Gastrocnemius medialis (tissue), 4 donors: ENCODE results near the gene DNAJC21. TPM values are rescaled to one million over a fixed set of nuclear protein-coding genes. Genes with fewer than 3 reads are reported as not detected.

Source experiments
- ATAC-seq, 2 donors: fragments of 150-250 bp; one replicate each; pipeline ENCODE4 v1.9.1; 2016
- DNase-seq, 2 donors: peaks; one replicate each; pipeline ENCODE4 v3.0.0-alpha.2; 2019
- H3K27ac ChIP-seq, 4 donors: fragments of 200-600 bp; sonication (generic); 1 replicate in 1 of 4; 2 replicates in 3 of 4; pipeline ENCODE4 v1.5.1; 2016 to 2018; ENCODE audit warnings: mild to moderate bottlenecking in 2 of 4, moderate library complexity in 1 of 4
- H3K27me3 ChIP-seq, 3 donors: fragments of 200-600 bp; sonication (generic) in 2 of 3; 1 replicate in 1 of 3; 2 replicates in 2 of 3; pipeline versions ENCODE4 v1.5.1 to v1.6.0; 2016 to 2019; ENCODE audit warnings: mild to moderate bottlenecking in 1 of 3, moderate library complexity in 1 of 3
- H3K36me3 ChIP-seq, 2 donors: fragments of 200-600 bp; sonication (generic) in 1 of 2; one replicate each; pipeline ENCODE4 v1.5.1; 2017 to 2018
- H3K4me1 ChIP-seq, 2 donors: fragments of 200-600 bp; sonication (generic) in 1 of 2; one replicate each; pipeline ENCODE4 v1.5.1; 2016 to 2017; ENCODE audit warnings: mild to moderate bottlenecking in 2 of 2
- H3K4me3 ChIP-seq, 4 donors: fragments of 200-600 bp; sonication (generic) in 3 of 4; 1 replicate in 1 of 4; 2 replicates in 3 of 4; pipeline ENCODE4 v1.5.1; 2016 to 2019; ENCODE audit warnings: mild to moderate bottlenecking in 2 of 4
- H3K9me3 ChIP-seq, 3 donors: fragments of 200-600 bp; sonication (generic) in 2 of 3; 1 replicate in 1 of 3; 2 replicates in 2 of 3; pipeline ENCODE4 v1.5.1; 2016 to 2019
- CTCF ChIP-seq, 5 experiments: fragments of 450-650 bp in 3 of 5; fragments of 200-600 bp in 2 of 5; sonication (generic) in 2 of 5; IDR thresholded peaks in 4 of 5; conservative IDR thresholded peaks in 1 of 5; 1 replicate in 4 of 5; 2 replicates in 1 of 5; pipeline ENCODE4 v1.5.1; 2016 to 2019; ENCODE audit warnings: antibody characterized with exemption in 5 of 5, mild to moderate bottlenecking in 3 of 5, moderate library complexity in 3 of 5
- POLR2A ChIP-seq, 2 donors: fragments of 450-650 bp; IDR thresholded peaks; one replicate each; pipeline ENCODE4 v1.6.1; 2017; ENCODE audit warnings: antibody characterized with exemption in 2 of 2, mild to moderate bottlenecking in 2 of 2, moderate library complexity in 2 of 2
- in situ Hi-C, 4 donors: fragments of 200-750 bp; cut with MboI; loops; one replicate each; pipeline versions ENCODE4 v1.15.0 to v1.8.0; 2017; ENCODE audit warnings: low sequenced_read_pairs in 4 of 4
- intact Hi-C: fragments of 100-400 bp; cut with DNase I; formaldehyde crosslinking; loops from one replicate; pipeline ENCODE4 v1.15.1; 2023; ENCODE audit warnings: low total_unique reads
- total RNA-seq, 4 donors: library from RNA; depleted of rRNA; stranded (reverse); fragments of >200 nt; gene quantifications; one replicate each; pipeline versions ENCODE4 v1.1.0 to v1.2.3, GENCODE V29; 2016

DNAJC21 gene
- total RNA-seq, 4 donors from 2014 or later, result 40.9 to 81.7 (median 74.7) TPM

- TF ChIP-seq POLR2A (IDR thresholded peaks at IDR 0.05) (no peak), CTCF (IDR thresholded peaks at IDR 0.05 in 4 of 5, conservative IDR thresholded peaks at IDR 0.05 in 1 of 5) (no peak)
- in situ Hi-C loops (loop anchor here (10.0 to 25.0 kb wide), 3 partner anchors 373 to 413 kb away; no protein-coding TSS in a partner anchor), intact Hi-C loops (loop anchor here (1.0 to 2.0 kb wide), 3 partner anchors 375 to 423 kb away; no protein-coding TSS in a partner anchor)
- no peak for ATAC-seq
- H3K4me3 ChIP-seq, result no peak overlapping the region
- H3K27ac ChIP-seq, result no peak overlapping the region
- H3K4me1 ChIP-seq, result no peaks in the 10 kb centered on the region
- DNase-seq, result no peak
- no peaks in the 10 kb centered on the region for H3K9me3 ChIP-seq
- H3K36me3 ChIP-seq, result peaks cover 0 to 5% of the 10 kb centered on the region in 2 donors
- no peaks in the 10 kb centered on the region for H3K27me3 ChIP-seq
Observed at GRCh38 chr5:34897646-34898045, 31.7 kb upstream of the DNAJC21 start.

- no peaks in the 10 kb centered on the region for H3K4me1 ChIP-seq
- intact Hi-C loops, result loop anchor here (1.0 to 2.0 kb wide), 3 partner anchors 376 to 424 kb away; no protein-coding TSS in a partner anchor
- H3K36me3 ChIP-seq, result peaks cover 0 to 5% of the 10 kb centered on the region in 2 donors
- ATAC-seq (peak in 1 of 2 donors; percentile 44), DNase-seq (peak; percentile 11 to 19)
- H3K4me3 ChIP-seq, result no peak overlapping the region
- H3K27ac ChIP-seq, result no peak overlapping the region
- peak; percentile 48 to 77 (median 58) for TF ChIP-seq CTCF (IDR thresholded peaks at IDR 0.05 in 4 of 5, conservative IDR thresholded peaks at IDR 0.05 in 1 of 5)
- no peak for TF ChIP-seq POLR2A (IDR thresholded peaks at IDR 0.05)
- no peaks in the 10 kb centered on the region for H3K27me3 ChIP-seq
- H3K9me3 ChIP-seq, result no peaks in the 10 kb centered on the region
- in situ Hi-C loops, result loop anchor here (10.0 to 25.0 kb wide), 3 partner anchors 374 to 414 kb away; no protein-coding TSS in a partner anchor
Observed at GRCh38 chr5:34898258-34898895, 31.0 kb upstream of the DNAJC21 start.

- no peak for TF ChIP-seq POLR2A (IDR thresholded peaks at IDR 0.05)
- TF ChIP-seq CTCF (IDR thresholded peaks at IDR 0.05 in 4 of 5, conservative IDR thresholded peaks at IDR 0.05 in 1 of 5), result no peak
- Histone ChIP-seq H3K36me3 (peaks cover 0 to 5% of the 10 kb centered on the region in 2 donors), H3K27me3 (no peaks in the 10 kb centered on the region), H3K27ac (no peak overlapping the region), H3K4me1 (no peaks in the 10 kb centered on the region), H3K4me3 (no peak overlapping the region), H3K9me3 (no peaks in the 10 kb centered on the region)
- in situ Hi-C loops (loop anchor here (10.0 to 25.0 kb wide), 3 partner anchors 374 to 414 kb away; no protein-coding TSS in a partner anchor), intact Hi-C loops (loop anchor here (2.0 kb wide), 2 partner anchors 376 to 424 kb away; no protein-coding TSS in a partner anchor)
- DNase-seq, result no peak
- no peak for ATAC-seq
Observed at GRCh38 chr5:34899066-34899465, 30.3 kb upstream of the DNAJC21 start.

- Histone ChIP-seq H3K27me3 (no peaks in the 10 kb centered on the region), H3K9me3 (no peaks in the 10 kb centered on the region), H3K27ac (no peak overlapping the region), H3K4me3 (no peak overlapping the region), H3K4me1 (no peaks in the 10 kb centered on the region), H3K36me3 (peaks cover 0 to 5% of the 10 kb centered on the region in 2 donors)
- TF ChIP-seq CTCF (IDR thresholded peaks at IDR 0.05 in 4 of 5, conservative IDR thresholded peaks at IDR 0.05 in 1 of 5) (no peak), POLR2A (IDR thresholded peaks at IDR 0.05) (no peak)
- DNase-seq (no peak), ATAC-seq (no peak)
- intact Hi-C loops (no loop called here), in situ Hi-C loops (loop anchor here in 2 of 4 donors (10.0 to 25.0 kb wide), 2 partner anchors 376 to 888 kb away; partner anchors contain the start of gene AMACR (in 2 of the 2))
Observed at GRCh38 chr5:34900652-34901051, 28.7 kb upstream of the DNAJC21 start.
